ENCODE results near the gene HM13. TPM values are rescaled to one million over a fixed set of nuclear protein-coding genes. Genes with fewer than 3 reads are reported as not detected.

Gene HM13
- total and polyA plus RNA-seq, 2 of the 4 experiments (the other 2 are of a cell fraction): 53.2 to 203 TPM

GRCh38 chr20:31560094-31560745 lies 46.0 kb downstream of the HM13 start:
- dilution Hi-C loops (cut with HindIII; ENCODE audit: low sequenced_read_pairs, unreplicated experiment): no loop called here
- CTCF ChIA-PET: interaction anchor here (0.6 to 5.9 kb wide), 11 partner anchors 9 to 175 kb away, joined by 3 to 97 read pairs (median 5); partner anchors contain the start of gene ID1
- TF ChIP-seq SMC3 (IDR thresholded peaks at IDR 0.05; ENCODE audit: low read depth, low read length) (peak; percentile 70), MAZ (IDR thresholded peaks at IDR 0.05; ENCODE audit: borderline replicate concordance, low read depth, low read length) (no peak; the same call in 1 of the 2 replicates), MXI1 (IDR thresholded peaks at IDR 0.05; ENCODE audit: borderline replicate concordance, low read depth, low read length) (peak; percentile 27; the same call in 1 of the 2 replicates), MAFK (IDR thresholded peaks at IDR 0.05; ENCODE audit: low read depth, low read length) (peak; percentile 82), POLR2A (IDR thresholded peaks at IDR 0.05; ENCODE audit: low read depth, low read length) (no peak; the same call in 1 of the 2 replicates), RCOR1 (IDR thresholded peaks at IDR 0.05; ENCODE audit: insufficient replicate concordance, low read length) (peak; percentile 37), FOS (IDR thresholded peaks at IDR 0.05; ENCODE audit: low read depth, low read length) (no peak), NFE2L2 (IDR thresholded peaks at IDR 0.05; ENCODE audit: low read depth, low read length) (peak; percentile 99), RAD21 (IDR thresholded peaks at IDR 0.05; ENCODE audit: low read length) (peak; percentile 60), CEBPB (IDR thresholded peaks at IDR 0.05; ENCODE audit: low read depth, low read length) (peak; percentile 87), CTCF (conservative IDR thresholded peaks at IDR 0.05; ENCODE audit: low read depth, low read length) (peak; percentile 91), RFX5 (IDR thresholded peaks at IDR 0.05; ENCODE audit: low read depth, low read length) (no peak)
- TF ChIP-seq, protein P1, sequence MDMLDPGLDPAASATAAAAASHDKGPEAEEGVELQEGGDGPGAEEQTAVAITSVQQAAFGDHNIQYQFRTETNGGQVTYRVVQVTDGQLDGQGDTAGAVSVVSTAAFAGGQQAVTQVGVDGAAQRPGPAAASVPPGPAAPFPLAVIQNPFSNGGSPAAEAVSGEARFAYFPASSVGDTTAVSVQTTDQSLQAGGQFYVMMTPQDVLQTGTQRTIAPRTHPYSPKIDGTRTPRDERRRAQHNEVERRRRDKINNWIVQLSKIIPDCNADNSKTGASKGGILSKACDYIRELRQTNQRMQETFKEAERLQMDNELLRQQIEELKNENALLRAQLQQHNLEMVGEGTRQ (IDR thresholded peaks at IDR 0.05; ENCODE audit: low read depth, low read length): 0 out of 2 replicates have a peak, but pooled peaks have one; percentile 2

More at GRCh38 chr20:31560094-31560745, 46.0 kb downstream of the HM13 start:
- Histone ChIP-seq H3K9me3 (ENCODE audit: control insufficient read depth, insufficient read depth, low read length) (no peaks in the 10 kb centered on the region), H2BK15ac (ENCODE audit: low read depth, low read length) (peak overlapping the region; percentile 65), H2AFZ (replicated peaks; ENCODE audit: low read length, poor library complexity) (peak overlapping the region; percentile 29), H2AK9ac (replicated peaks; ENCODE audit: low read depth, low read length, poor library complexity) (peak overlapping the region; percentile 82), H2BK120ac (ENCODE audit: low read depth, low read length) (peak overlapping the region; percentile 92), H3K18ac (ENCODE audit: low read depth, low read length) (peak overlapping the region; percentile 34; the same call in 1 of the 2 replicates), H2BK5ac (ENCODE audit: low read depth, low read length, poor library complexity, severe bottlenecking) (peak overlapping the region; percentile 89), H4K91ac (ENCODE audit: insufficient read depth, low read depth, low read length) (peak overlapping the region; percentile 88), H3K23ac (ENCODE audit: low read depth, low read length) (peak overlapping the region; percentile 65), H3K4me3 (ENCODE audit: insufficient read depth, low read depth, low read length) (no peak overlapping the region), H4K20me1 (ENCODE audit: insufficient read depth, low read length) (peaks cover 17% of the 10 kb centered on the region), H3K56ac (ENCODE audit: extremely low read depth, insufficient read depth, low read length) (peak overlapping the region; percentile 57), H3K4me2 (ENCODE audit: low read depth, low read length) (peak overlapping the region; percentile 49), H4K8ac (ENCODE audit: low read depth in 2 of 2, low read length in 2 of 2) (peak overlapping the region; percentile 59 to 90), H2BK20ac (ENCODE audit: low read depth, low read length) (peak overlapping the region; percentile 89), H3K14ac (replicated peaks; ENCODE audit: low read depth, low read length) (peak overlapping the region; percentile 87), H3K27me3 (ENCODE audit: control insufficient read depth, insufficient read depth, low read length) (no peaks in the 10 kb centered on the region), H3K9me1 (ENCODE audit: insufficient read depth, low read length) (peaks cover 18% of the 10 kb centered on the region), H3K27ac (ENCODE audit: insufficient read depth, low read length) (peak overlapping the region; percentile 76), H3K9ac (ENCODE audit: low read depth, low read length) (no peak overlapping the region; the same call in 1 of the 2 replicates), H3K4ac (ENCODE audit: low read depth, low read length) (peak overlapping the region; percentile 91), H2AK5ac (ENCODE audit: low read depth, low read length) (peak overlapping the region; percentile 95), H3K36me3 (ENCODE audit: control insufficient read depth, insufficient read depth, low read length) (peaks cover 39% of the 10 kb centered on the region), H3K79me1 (ENCODE audit: low read depth in 1 of 2, low read length in 2 of 2) (peaks cover 10 to 47% of the 10 kb centered on the region in 2 experiments), H4K5ac (ENCODE audit: low read depth, low read length) (peak overlapping the region; percentile 86), H3K4me1 (ENCODE audit: control insufficient read depth, insufficient read depth, low read length) (peaks cover 18% of the 10 kb centered on the region)
- POLR2A ChIA-PET (ENCODE audit: unreplicated experiment): interaction anchor here (0.9 kb wide), 1 partner anchor 13 kb away, joined by 4 read pairs; no protein-coding TSS in a partner anchor
- intact Hi-C loops (cut with micrococcal nuclease): loop anchor here (2.0 kb wide), 1 partner anchor 163 kb away; the partner anchor contains the start of gene BCL2L1
- ATAC-seq (ENCODE audit: low read depth): peak; percentile 48
- WGBS, 2 experiments (ENCODE audit: extremely low coverage in 2 of 2, insufficient read length in 1 of 2): 0% methylated on average over 2 of the region's 6 CpGs; no CpG with 5 or more reads in 1 of the 2 experiments
- in situ Hi-C loops (cut with MboI; ENCODE audit: low sequenced_read_pairs): loop anchor here (5.0 kb wide), 2 partner anchors 47 to 162 kb away; partner anchors contain the start of genes BCL2L1 and ID1
- BruUV-seq (replicated peaks): no TSS peak
- DNase-seq: peak; percentile 86

All from IMR-90 (cell line).